OCI-LY3 (cell line): Measurements from ENCODE around the gene PMM1.

Experiments
- EZH2phosphoT487 ChIP-seq: fragments of 200-600 bp; shearing (Covaris generic); IDR thresholded peaks from 2 replicates; pipeline ENCODE4 v1.6.1; 2018; ENCODE audit warnings: antibody characterized with exemption, mixed run types, low read depth
- TF ChIP-seq, protein P1 (sequence below): fragments of 200-600, 300-600 bp; sonication (generic); IDR thresholded peaks from 2 replicates; pipeline ENCODE4 v1.5.1; 2014; ENCODE audit warnings: antibody characterized with exemption, low read length, low read depth

DNA sequence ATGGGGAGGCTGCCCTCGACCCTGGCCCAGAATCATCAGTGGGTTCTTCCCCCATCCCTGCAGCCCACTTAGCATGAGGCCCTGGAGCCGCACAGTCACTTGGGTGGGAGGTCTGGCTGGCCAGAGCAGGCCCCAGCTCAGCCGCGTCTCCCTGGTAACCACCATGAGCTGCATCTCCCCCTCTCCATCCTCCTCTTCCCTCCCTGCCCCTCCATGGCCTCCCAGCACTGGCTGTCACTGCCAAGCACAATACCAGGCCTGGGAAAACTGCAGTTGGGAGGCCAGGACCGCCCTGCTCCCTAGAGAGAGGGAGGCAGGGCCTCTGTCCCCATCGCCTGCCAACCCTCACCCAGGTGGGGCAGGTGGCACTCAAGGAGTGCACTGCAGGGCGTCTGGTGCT lies 20.8 kb downstream of the PMM1 start:
- TF ChIP-seq, protein P1, sequence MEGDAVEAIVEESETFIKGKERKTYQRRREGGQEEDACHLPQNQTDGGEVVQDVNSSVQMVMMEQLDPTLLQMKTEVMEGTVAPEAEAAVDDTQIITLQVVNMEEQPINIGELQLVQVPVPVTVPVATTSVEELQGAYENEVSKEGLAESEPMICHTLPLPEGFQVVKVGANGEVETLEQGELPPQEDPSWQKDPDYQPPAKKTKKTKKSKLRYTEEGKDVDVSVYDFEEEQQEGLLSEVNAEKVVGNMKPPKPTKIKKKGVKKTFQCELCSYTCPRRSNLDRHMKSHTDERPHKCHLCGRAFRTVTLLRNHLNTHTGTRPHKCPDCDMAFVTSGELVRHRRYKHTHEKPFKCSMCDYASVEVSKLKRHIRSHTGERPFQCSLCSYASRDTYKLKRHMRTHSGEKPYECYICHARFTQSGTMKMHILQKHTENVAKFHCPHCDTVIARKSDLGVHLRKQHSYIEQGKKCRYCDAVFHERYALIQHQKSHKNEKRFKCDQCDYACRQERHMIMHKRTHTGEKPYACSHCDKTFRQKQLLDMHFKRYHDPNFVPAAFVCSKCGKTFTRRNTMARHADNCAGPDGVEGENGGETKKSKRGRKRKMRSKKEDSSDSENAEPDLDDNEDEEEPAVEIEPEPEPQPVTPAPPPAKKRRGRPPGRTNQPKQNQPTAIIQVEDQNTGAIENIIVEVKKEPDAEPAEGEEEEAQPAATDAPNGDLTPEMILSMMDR, result no peak
- TF ChIP-seq EZH2phosphoT487, result no peak
